GM12892 (cell line): Measurements from ENCODE around the gene ATP8B4.
"Not testable (repeated sequence)": the region's sequence is repeated elsewhere in the genome, so short reads cannot be mapped to it uniquely, and the experiment has no call there.

Source experiments
- DNase-seq: peaks from one replicate; pipeline ENCODE4 v3.0.0; 2011; ENCODE audit not compliant: insufficient read length
- FAIRE-seq: peaks from 2 replicates; lab custom pipeline; 2011; peaks lifted over from hg19 to GRCh38; lab: Jason Lieb, UNC
- POLR2A ChIP-seq: IDR thresholded peaks from 2 replicates; pipeline ENCODE4 v1.6.1; 2011; ENCODE audit warnings: low read depth, low read length, control low read depth
- POLR2AphosphoS5 ChIP-seq: IDR thresholded peaks from 2 replicates; pipeline ENCODE4 v1.6.1; 2011; ENCODE audit warnings: low read depth, low read length, control low read depth
- TAF1 ChIP-seq: IDR thresholded peaks from 2 replicates; pipeline ENCODE4 v1.6.1; 2011; ENCODE audit warnings: low read depth, mild to moderate bottlenecking, control low read depth, low read length, borderline replicate concordance

Gene ATP8B4

GRCh38 chr15:50135031-50135551 lies 16.1 kb upstream of the ATP8B4 start:
- FAIRE-seq (no peak), DNase-seq (no peak)
- TF ChIP-seq TAF1 (no peak), POLR2AphosphoS5 (no peak), POLR2A (no peak)

GRCh38 chr15:50134524-50135024 lies 15.5 kb upstream of the ATP8B4 start:
- DNase-seq (no peak), FAIRE-seq (no peak)
- TF ChIP-seq POLR2A, result no peak

- DNase-seq, FAIRE-seq: not testable (repeated sequence)
Observed at GRCh38 chr15:50132251-50132984, 13.4 kb upstream of the ATP8B4 start.

GRCh38 chr15:50131617-50132016 lies 12.6 kb upstream of the ATP8B4 start:
- DNase-seq (no peak), FAIRE-seq (no peak)
- TF ChIP-seq TAF1 (no peak), POLR2A (no peak), POLR2AphosphoS5 (no peak)

- DNase-seq, result no peak
- FAIRE-seq, result no peak
- TF ChIP-seq POLR2AphosphoS5 (no peak), POLR2A (no peak), TAF1 (no peak)
Observed at GRCh38 chr15:50128266-50128665, 9.2 kb upstream of the ATP8B4 start.

- no peak for DNase-seq
- TF ChIP-seq POLR2AphosphoS5, result no peak
- no peak for TF ChIP-seq TAF1
- TF ChIP-seq POLR2A, result no peak
- FAIRE-seq, result no peak
Observed at GRCh38 chr15:50127255-50127777, 8.3 kb upstream of the ATP8B4 start.

GRCh38 chr15:50126072-50126471 lies 7.0 kb upstream of the ATP8B4 start:
- no peak for FAIRE-seq
- DNase-seq, result no peak
- no peak for TF ChIP-seq TAF1
- TF ChIP-seq POLR2A, result no peak
- TF ChIP-seq POLR2AphosphoS5, result no peak

- no peak for FAIRE-seq
- DNase-seq, result no peak
- TF ChIP-seq TAF1 (no peak), POLR2A (no peak), POLR2AphosphoS5 (no peak)
Observed at GRCh38 chr15:50124631-50125030, 5.6 kb upstream of the ATP8B4 start.

- DNase-seq, result no peak
- TF ChIP-seq POLR2AphosphoS5, result no peak
- no peak for TF ChIP-seq POLR2A
- TF ChIP-seq TAF1, result no peak
- no peak for FAIRE-seq
Observed at GRCh38 chr15:50123861-50124557, 5.0 kb upstream of the ATP8B4 start.

- TF ChIP-seq POLR2AphosphoS5 (no peak), POLR2A (no peak), TAF1 (no peak)
- DNase-seq (no peak), FAIRE-seq (no peak)
Observed at GRCh38 chr15:50120729-50121128, 1.7 kb upstream of the ATP8B4 start.

GRCh38 chr15:50117431-50118027 lies 1.5 kb downstream of the ATP8B4 start:
- no peak for FAIRE-seq
- no peak for DNase-seq
- TF ChIP-seq TAF1, result no peak
- no peak for TF ChIP-seq POLR2AphosphoS5
- no peak for TF ChIP-seq POLR2A

GRCh38 chr15:50116477-50116876 lies 2.6 kb downstream of the ATP8B4 start:
- DNase-seq (no peak), FAIRE-seq (no peak)
- TF ChIP-seq TAF1 (no peak), POLR2AphosphoS5 (no peak)
